ENCODE measurements around the gene BCR. TPM values are rescaled to one million over a fixed set of nuclear protein-coding genes. Genes with fewer than 3 reads are reported as not detected.

The BCR gene
- total and polyA plus RNA-seq, 2 of the 8 experiments (the other 6 are each of a cell fraction or from before 2014, with no cell fraction given) = 66.7 to 130 TPM

GRCh38 chr22:23277583-23278295 lies 97.4 kb downstream of the BCR start (continued):
- TF ChIP-seq SP4 (IDR thresholded peaks at IDR 0.05; ENCODE audit: low read length) (no peak), SAP30 (IDR thresholded peaks at IDR 0.05; ENCODE audit: insufficient read depth, insufficient replicate concordance, low read length) (no peak), SUZ12 (IDR thresholded peaks at IDR 0.05; ENCODE audit: low read length) (no peak), NRF1 (IDR thresholded peaks at IDR 0.05; ENCODE audit: low read depth, low read length) (no peak)

All from H1 (cell line).